HG03064 (cell line): ENCODE measurements around the gene KLRC2.
A peak's percentile ranks its signal among the peaks of the same experiment; 100 is the strongest.
"Not testable (repeated sequence)": the region's sequence is repeated elsewhere in the genome, so short reads cannot be mapped to it uniquely, and the experiment has no call there.

Experiments
- ATAC-seq: cut with Tn5 transposase; IDR thresholded peaks from one replicate; pipeline ENCODE4 v1.9.1; 2021; ENCODE audit warnings: low read depth; ENCODE audit not compliant: unreplicated experiment

KLRC2 gene

GRCh38 chr12:10406725-10407124, 29.1 kb downstream of the KLRC2 start:
- ATAC-seq: no peak

- ATAC-seq: no peak
These were observed 30.5 kb downstream of the KLRC2 start for GRCh38 chr12:10405294-10405693.

GRCh38 chr12:10404798-10405197, 31.0 kb downstream of the KLRC2 start:
- no peak for ATAC-seq

- no peak for ATAC-seq
These were observed 35.0 kb downstream of the KLRC2 start for GRCh38 chr12:10400829-10401228.

- no peak for ATAC-seq
These were observed 37.6 kb downstream of the KLRC2 start for GRCh38 chr12:10398168-10398567.

GRCh38 chr12:10397296-10397695, 38.5 kb downstream of the KLRC2 start:
- no peak for ATAC-seq

- ATAC-seq: not testable (repeated sequence)
These were observed 39.6 kb downstream of the KLRC2 start for GRCh38 chr12:10396176-10396575.

GRCh38 chr12:10395390-10395998, 40.3 kb downstream of the KLRC2 start:
- ATAC-seq: peak; percentile 67

GRCh38 chr12:10394531-10395152, 41.2 kb downstream of the KLRC2 start:
- ATAC-seq: not testable (repeated sequence)

- no peak for ATAC-seq
These were observed 42.5 kb downstream of the KLRC2 start for GRCh38 chr12:10393291-10393690.

GRCh38 chr12:10392394-10392930, 43.3 kb downstream of the KLRC2 start:
- peak; percentile 61 for ATAC-seq

GRCh38 chr12:10390991-10391390, 44.8 kb downstream of the KLRC2 start:
- ATAC-seq: not testable (repeated sequence)

- ATAC-seq: no peak
These were observed 45.9 kb downstream of the KLRC2 start, which contains the start of gene KLRK1 for GRCh38 chr12:10389904-10390303. Gene KLRK1, minus strand, starts transcription at chr12:10390041. Its CDS starts 1,231 bp downstream, at chr12:10388810.

GRCh38 chr12:10388624-10389413, 47.0 kb downstream of the KLRC2 start:
- no peak for ATAC-seq

GRCh38 chr12:10387498-10387897, 48.3 kb downstream of the KLRC2 start:
- ATAC-seq: not testable (repeated sequence)

- ATAC-seq: no peak
These were observed 49.0 kb downstream of the KLRC2 start for GRCh38 chr12:10386857-10387256.

- no peak for ATAC-seq
These were observed 50.6 kb downstream of the KLRC2 start for GRCh38 chr12:10385166-10385613.

GRCh38 chr12:10384191-10384590, 51.6 kb downstream of the KLRC2 start:
- ATAC-seq: no peak

GRCh38 chr12:10381928-10382628, 53.7 kb downstream of the KLRC2 start:
- no peak for ATAC-seq
